ENCODE measurements around the gene ID1.
"Not testable (repeated sequence)": the region's sequence is repeated elsewhere in the genome, so short reads cannot be mapped to it uniquely, and the experiment has no call there.

The ID1 gene

DNA sequence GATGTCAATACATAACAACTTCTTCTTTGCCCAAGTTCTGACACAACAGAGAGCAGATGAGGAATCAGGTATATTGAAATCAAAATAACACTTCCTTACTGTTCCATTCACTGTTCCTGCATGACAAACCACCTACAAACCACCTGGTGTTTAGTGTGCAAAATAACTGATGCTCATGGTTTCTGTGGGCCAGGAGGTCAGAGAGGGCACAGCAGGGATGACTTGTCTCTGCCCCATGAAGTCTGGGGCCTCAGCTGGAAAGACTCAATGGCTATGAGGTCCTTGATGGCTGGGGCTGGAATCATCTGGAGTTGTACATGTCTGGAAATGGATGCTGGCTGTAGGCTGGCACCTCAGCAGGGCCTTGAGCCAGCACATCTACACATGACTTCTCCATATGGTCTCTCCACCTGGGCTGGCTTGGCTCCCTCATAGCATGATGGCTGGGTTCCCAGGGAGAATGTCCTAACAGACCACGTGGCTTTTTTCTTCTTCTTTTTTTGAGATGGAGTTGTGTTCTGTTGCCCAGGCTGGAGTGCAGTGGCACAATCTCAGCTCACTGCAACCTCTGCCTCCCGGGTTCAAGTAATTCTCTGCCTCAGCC is 25.2 kb downstream of the ID1 start:
- H3K27ac ChIP-seq = no peak overlapping the region
- no peak for DNase-seq (ENCODE audit: low read depth, low spot score)

DNA sequence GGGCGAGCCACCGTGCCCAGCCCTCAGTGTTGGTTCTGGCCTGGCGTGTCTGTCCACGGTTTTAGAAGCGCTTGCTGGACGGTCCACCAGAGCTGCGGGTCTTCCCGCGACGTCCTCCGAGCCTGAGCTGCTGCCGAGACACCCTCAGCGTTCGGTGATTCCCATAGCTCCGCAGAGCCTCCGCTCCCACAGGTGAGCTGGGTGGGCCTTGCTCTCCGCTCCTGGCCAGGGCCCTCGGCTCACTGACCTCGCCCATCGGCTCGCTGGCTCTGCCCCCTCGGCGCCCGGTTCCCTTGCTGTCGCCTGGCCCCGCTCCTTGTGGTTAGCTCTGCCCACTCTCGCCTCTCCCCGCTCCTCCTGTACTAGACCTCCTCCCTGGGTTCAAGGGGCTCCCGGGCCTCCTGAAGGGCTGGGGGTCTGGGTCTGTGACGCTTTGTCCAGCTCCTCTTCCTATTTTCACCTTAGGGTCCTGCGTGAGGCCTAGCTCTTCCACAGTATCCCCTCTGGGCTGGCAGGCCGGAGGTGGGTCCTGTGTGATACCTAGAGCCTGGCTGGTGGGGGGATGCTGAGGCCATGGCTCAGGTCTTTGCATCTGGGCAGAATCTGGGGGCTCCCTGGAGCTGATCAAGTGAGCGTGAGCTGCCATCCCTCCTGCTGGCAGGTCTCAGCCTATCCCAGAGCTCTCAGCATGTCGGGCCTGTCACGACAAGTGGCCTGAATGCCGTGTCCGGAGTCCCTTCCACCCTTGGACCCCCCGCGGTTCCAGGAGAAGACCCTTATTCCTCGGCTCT is 27.7 kb downstream of the ID1 start:
- no peak for DNase-seq (ENCODE audit: low read depth, low spot score)
- H3K27ac ChIP-seq = no peak overlapping the region

DNA sequence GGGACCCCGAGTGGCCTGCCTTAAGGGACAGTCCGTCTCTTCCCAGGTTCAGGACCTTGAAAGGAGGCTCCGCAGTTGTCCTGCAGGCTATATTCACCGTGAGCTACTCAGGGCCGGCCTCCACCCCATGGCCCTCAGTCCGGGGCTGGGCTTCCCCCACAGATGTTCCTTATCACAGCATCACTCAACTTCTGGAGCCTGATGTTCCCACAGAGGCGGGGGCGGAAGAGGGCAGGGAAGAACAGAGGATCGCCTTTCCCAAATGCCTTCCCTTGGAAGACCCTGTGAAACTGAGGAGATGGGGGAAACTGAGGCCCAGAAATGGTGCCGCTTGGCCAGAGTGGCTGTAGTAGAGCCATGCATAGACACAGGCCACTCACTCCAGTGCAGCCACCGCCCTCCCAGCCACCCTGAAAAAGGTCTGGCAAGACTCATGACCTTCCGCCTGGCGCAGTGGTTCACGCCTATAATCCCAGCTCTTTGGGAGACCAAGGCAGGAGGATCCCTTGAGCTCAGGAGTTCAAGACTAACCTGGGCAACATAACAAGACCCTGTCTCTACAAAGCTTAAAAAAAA is 28.3 kb downstream of the ID1 start:
- DNase-seq (ENCODE audit: low read depth, low spot score) = no peak
- H3K27ac ChIP-seq = no peak overlapping the region

DNA sequence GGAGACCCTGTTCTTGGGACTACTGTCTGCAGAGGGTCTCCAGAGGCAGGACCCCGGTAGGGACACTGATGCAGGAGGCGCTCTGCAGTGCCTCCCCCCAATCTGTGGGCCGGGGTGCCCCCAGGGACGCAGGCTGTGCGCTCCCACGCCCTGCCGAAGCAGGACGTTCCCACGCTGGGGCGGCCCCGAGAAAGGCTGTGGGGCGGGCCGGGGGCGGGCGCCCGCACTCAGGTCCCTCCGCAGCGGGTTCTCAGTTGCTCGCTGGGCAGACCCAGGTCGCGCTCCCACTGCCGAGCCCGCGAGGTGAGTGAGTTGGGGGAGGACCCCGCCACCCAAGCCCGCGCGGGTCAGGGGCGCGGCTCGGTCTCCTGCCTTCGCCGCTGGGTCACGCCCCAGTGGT is 32.6 kb downstream of the ID1 start, which contains the start of gene COX4I2:
Gene COX4I2 (plus strand): TSS at position 253 of the 400 bp plus-strand sequence. CDS start 1,106 bp downstream, outside the sequence.
- DNase-seq (ENCODE audit: low read depth, low spot score) = no peak
- no peak within 1 kb of the TSS for H3K27ac ChIP-seq

DNA sequence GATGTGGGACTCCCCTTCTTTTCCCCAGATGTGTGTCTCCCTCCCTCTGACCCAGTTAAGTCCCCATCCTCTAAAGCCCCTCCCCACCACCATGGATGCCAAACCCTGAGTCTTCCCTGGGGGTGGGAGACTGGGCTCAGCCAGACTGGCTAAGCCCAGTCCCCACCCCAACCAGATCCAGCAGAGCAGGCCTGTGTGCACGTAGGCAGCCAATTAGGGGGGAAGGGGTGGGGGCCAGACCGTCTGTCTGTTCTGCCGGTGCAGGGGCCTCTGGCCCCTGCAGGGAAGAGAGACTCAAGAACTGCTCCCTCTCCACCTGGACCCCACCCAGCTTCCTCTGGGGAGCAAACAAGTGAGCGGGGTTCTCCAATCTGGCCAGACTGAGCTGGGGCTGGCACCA is 33.2 kb downstream of the ID1 start:
- H3K27ac ChIP-seq = no peak overlapping the region
- no peak for DNase-seq (ENCODE audit: low read depth, low spot score)

DNA sequence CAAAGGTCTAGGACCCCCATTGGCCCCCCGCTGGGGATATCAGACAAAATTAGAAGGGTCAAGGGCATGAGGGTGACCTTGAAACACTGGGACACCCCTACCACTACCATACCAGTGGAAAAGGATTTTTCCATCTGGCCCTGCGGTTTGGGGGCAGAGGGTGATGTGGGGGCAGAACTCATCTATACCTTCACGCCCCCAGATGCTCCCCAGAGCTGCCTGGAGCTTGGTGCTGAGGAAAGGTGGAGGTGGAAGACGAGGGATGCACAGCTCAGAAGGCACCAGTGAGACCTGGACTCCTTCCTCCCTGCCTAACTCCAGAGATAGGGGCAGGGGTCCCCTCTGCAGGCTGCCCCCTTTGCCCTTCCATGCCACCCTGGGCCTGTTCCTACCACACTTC is 33.7 kb downstream of the ID1 start:
- no peak for DNase-seq (ENCODE audit: low read depth, low spot score)
- no peak overlapping the region for H3K27ac ChIP-seq

DNA sequence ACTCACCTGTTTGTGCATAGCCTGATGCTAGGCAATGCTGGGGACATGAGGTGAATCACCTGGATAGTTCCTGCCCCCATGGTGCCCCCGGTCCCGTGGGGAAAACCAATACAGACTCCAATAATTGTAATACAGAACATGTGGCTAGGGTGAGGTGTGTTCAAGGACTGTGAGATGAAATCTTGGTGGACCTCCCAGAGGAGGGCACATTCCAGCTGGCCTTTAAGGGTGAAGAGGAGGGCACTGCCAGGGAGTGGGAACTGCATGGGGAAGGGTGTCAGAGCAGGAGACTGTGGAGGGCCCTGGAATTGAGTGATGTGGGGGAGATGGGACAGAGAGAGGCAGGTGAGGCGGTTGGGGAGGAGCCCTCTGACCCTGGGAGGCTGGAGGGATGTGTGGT is 35.2 kb downstream of the ID1 start:
- H3K27ac ChIP-seq = no peak overlapping the region
- no peak for DNase-seq (ENCODE audit: low read depth, low spot score)

DNA sequence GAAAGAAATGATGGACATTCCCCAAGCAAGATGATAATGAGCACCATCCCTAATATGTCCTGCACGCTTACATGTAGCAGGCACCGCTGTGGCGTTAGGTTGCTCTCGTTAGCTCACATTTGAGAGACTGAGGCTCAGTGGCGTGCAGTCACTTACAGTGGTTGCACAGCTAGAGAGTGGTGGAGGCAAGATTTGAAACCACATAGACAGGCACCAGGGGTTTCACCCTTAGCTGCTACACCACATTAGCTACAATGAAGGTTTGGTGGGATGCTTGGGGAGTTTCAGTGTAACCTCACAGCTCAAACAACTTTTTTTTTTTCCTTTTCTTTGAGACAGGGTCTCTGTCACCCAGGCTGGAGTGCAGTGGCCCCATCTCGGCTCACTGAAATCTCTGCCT is 36.3 kb downstream of the ID1 start:
- no peak for DNase-seq (ENCODE audit: low read depth, low spot score)
- no peak overlapping the region for H3K27ac ChIP-seq

DNA sequence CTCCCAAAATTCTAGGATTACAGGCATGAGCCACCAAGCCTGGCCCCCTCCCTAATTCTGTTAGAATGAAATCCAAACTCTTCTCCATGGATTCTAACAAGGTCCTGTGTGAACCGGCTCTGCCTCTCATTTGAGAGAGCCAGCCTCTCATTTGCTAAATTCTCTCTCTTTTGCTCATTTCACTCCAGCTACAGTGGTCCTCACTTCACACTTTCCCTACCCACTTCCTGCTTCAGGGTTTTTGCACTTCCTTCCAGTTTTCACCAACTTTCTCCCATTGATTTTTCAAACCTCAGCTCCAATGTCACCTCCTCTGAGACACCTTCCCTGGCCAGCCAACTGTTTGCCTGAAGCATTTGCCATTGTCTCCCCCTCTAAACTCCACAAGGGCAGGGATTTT is 37.7 kb downstream of the ID1 start:
- H3K27ac ChIP-seq = no peak overlapping the region
- no peak for DNase-seq (ENCODE audit: low read depth, low spot score)

DNA sequence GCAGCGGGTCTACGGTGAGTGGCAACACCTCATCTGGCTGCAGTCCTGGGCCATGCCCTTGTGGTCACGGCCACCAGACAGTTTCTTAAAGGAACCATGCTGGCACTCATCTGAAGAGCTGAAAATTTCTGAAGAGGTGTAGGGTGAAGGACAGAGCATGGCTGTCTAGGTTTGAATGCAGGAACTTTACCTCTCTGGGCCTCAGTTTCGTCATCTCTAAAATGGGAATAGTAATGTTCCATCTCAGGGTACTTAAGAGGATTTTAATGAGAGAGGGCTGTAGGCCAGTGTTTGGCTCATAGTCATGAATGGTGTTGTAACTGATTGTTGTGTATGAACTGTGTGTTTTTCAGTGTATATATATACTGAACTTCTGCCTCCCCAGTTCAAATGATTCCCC is 38.4 kb downstream of the ID1 start:
- no peak overlapping the region for H3K27ac ChIP-seq
- DNase-seq (ENCODE audit: low read depth, low spot score) = no peak

DNA sequence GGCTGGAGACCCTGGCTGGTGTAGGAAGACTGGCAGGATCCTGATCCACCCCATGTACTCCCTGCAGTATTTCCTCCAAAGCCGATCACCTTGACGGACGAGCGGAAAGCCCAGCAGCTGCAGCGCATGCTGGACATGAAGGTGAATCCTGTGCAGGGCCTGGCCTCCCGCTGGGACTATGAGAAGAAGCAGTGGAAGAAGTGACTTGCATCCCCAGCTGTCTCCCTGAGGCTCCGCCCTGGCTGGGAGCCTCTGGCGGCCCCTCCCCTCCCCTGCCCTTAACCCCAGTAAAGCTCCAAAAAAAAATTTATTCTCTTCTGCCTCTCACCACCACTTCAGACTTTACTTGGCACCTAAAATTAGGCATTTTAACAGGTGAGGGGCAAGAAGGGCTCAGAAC is 39.6 kb downstream of the ID1 start:
- no peak for DNase-seq (ENCODE audit: low read depth, low spot score)
- H3K27ac ChIP-seq = no peak overlapping the region

DNA sequence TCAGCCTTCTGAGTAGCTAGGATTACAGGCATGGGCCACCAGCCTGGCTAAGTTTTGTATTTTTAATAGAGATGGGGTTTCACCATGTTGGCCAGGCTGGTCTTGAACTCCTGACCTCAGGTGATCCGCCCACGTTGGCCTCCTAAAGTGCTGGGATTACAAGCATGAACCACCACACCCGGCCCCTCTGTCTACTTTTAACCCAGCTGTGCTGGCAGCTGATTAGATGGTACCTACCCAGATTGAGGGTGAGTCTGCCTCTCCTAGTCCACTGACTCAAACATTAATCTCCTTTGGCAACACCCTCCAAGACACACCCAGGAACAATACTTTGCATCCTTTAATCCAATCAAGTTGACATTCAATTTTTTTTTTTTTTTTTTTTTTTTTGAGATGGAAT is 43.0 kb downstream of the ID1 start:
- not testable (repeated sequence) for DNase-seq (ENCODE audit: low read depth, low spot score)

DNA sequence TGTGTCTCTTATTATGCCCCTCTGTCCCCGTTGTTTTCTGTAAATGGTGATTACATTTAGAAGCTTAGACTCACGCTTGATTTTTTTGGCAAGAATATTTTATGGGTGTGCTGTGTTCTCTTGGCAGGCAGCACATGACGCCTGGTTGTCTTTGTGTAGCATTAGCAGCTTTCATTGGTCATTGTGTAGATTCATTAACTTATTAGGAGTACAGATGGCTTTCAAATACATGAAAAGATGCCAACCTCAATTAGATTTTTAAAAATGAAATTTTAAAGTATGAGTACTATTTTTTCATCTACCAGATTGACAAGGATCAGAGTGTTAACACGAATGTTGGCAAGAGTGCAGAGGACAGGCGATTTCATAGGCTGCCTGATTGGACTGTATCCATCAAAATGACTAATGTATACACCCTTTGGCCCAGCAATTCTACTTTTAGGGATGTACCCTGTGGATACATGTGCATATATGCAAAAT is 47.9 kb downstream of the ID1 start:
- H3K27ac ChIP-seq = no peak overlapping the region
- DNase-seq (ENCODE audit: low read depth, low spot score) = no peak

More for the DNA sequence above, 43.0 kb downstream of the ID1 start:
- H3K27ac ChIP-seq = not testable (repeated sequence)

DNA sequence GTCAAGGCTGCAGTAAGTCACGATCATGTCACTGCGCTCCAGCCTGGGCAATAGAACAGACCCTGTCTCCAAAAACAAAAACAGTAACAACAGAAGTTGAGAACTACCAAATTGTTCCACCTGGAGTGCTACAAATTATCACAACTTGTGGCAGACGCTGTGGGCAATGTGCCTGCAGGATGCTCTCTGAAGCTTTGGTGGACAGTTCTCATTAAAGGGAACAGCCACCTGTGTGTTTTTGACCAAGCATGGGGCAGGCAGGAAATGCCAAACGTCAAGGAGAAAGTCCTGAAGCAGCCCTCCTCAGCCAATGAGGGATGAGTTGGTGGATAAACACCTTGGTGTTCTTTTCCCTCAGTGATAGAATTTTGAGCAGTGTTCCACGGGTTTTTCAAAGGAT is 48.5 kb downstream of the ID1 start:
- no peak for DNase-seq (ENCODE audit: low read depth, low spot score)
- H3K27ac ChIP-seq = no peak overlapping the region

DNA sequence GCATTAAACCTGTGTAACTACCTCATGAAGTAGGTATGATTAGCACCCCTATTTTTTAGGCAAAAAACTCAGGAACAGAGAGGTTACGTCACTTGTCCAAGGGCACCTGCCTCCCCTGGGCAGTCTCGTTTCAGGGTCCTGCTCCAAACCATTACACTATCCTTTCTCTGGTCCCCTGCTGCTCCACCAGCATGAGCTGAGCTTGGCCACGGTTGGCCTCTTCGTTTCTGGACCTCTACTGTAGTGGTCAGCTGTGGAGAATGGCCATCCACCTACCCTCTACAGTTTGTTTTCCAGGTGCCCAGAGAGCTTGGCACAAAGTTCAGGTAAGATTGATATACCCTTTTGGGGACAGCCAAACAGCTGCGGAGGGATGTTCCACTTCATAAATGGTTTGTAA is 49.4 kb downstream of the ID1 start:
- no peak overlapping the region for H3K27ac ChIP-seq
- no peak for DNase-seq (ENCODE audit: low read depth, low spot score)

All from epithelial cell of prostate (primary cell).